Activated naive CD8-positive, alpha-beta T cell treated with anti-CD3 and anti-CD28 coated beads, Interleukin-2, amount 50 U/mL, for 24 hours (primary cell): ENCODE measurements around the gene GINS2.
A peak's percentile ranks its signal among the peaks of the same experiment; 100 is the strongest.

ENCODE experiments used
- ATAC-seq: fragments of 150-1000 bp; cut with Tn5 transposase; one replicate; pipeline ENCODE4 v1.10.0; 2021
- DNase-seq: peaks from one replicate; pipeline ENCODE4 v3.0.0; 2021
- H3K27ac Mint-ChIP-seq: one replicate; pipeline ENCODE4 v1.8.0; 2021; ENCODE audit warnings: mild to moderate bottlenecking, mixed read lengths
- H3K27me3 Mint-ChIP-seq: one replicate; pipeline ENCODE4 v1.8.0; 2021; ENCODE audit warnings: mixed read lengths
- H3K36me3 Mint-ChIP-seq: one replicate; pipeline ENCODE4 v1.8.0; 2021; ENCODE audit warnings: low read depth, mixed read lengths
- H3K4me1 Mint-ChIP-seq: one replicate; pipeline ENCODE4 v1.8.0; 2021; ENCODE audit warnings: mixed read lengths
- H3K4me3 Mint-ChIP-seq: one replicate; pipeline ENCODE4 v1.8.0; 2021; ENCODE audit warnings: mild to moderate bottlenecking, moderate library complexity, mixed read lengths
- H3K9me3 Mint-ChIP-seq: one replicate; pipeline ENCODE4 v1.8.0; 2021; ENCODE audit warnings: mixed read lengths

The GINS2 gene

GRCh38 chr16:85652431-85653221, 36.1 kb downstream of the GINS2 start:
- H3K36me3 Mint-ChIP-seq, result peaks cover 8% of the 10 kb centered on the region
- no peaks in the 10 kb centered on the region for H3K27me3 Mint-ChIP-seq
- H3K4me3 Mint-ChIP-seq, result no peak overlapping the region
- H3K27ac Mint-ChIP-seq, result no peak overlapping the region
- peak; percentile 23 for DNase-seq
- H3K9me3 Mint-ChIP-seq, result no peaks in the 10 kb centered on the region
- H3K4me1 Mint-ChIP-seq, result peaks cover 5% of the 10 kb centered on the region
- ATAC-seq, result no peak

DNA sequence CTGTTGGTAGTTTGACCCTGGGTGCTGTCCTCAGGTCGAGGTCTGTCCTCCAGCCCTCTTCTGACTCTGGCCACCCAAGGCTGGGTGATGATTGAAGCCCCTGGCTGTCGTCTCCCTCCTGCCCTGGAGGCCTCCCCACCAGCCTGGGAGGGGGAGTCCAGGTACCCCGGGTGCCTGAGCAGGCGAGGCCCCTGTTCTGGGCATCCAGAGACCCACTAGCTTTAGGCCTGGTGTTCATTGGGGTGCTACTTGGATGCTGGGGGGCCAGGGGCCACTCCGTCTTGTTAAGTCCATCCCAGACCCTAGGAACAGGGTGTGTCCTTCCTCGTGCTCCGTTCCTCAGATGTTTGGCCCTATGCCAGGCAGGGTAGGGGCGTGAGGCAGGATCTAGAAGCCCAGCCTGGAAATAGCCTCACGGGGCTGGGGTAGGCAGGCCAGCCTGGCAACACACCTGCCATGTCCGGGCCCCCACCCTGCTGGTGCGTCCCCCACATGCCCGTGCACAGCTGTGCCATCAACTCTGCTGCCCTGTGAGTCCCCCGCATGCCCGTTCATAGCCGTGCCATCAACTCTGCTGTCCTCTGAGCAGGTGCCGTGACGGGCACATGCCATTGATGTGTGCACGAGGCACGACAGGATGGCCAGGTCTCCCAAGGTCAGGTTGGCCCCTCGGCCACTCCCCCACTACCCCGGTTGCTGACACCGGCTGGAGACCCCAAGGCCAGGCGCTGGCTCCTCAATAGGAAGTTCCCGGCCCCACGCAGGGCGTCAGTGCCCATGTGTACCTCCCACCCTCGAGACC, 36.9 kb downstream of the GINS2 start:
- Mint-ChIP-seq H3K4me1 (peaks cover 5% of the 10 kb centered on the region), H3K27ac (no peak overlapping the region)
- no peak for ATAC-seq

GRCh38 chr16:85650844-85651628, 37.7 kb downstream of the GINS2 start:
- H3K9me3 Mint-ChIP-seq, result no peaks in the 10 kb centered on the region
- peaks cover 5% of the 10 kb centered on the region for H3K4me1 Mint-ChIP-seq
- ATAC-seq, result no peak
- no peak overlapping the region for H3K27ac Mint-ChIP-seq
- no peaks in the 10 kb centered on the region for H3K27me3 Mint-ChIP-seq
- DNase-seq, result no peak
- H3K36me3 Mint-ChIP-seq, result peaks cover 5% of the 10 kb centered on the region
- H3K4me3 Mint-ChIP-seq, result no peak overlapping the region

More for the DNA sequence above, 36.9 kb downstream of the GINS2 start:
- H3K4me3 Mint-ChIP-seq, result no peak overlapping the region
- no peaks in the 10 kb centered on the region for H3K9me3 Mint-ChIP-seq
- H3K36me3 Mint-ChIP-seq, result peaks cover 7% of the 10 kb centered on the region
- no peaks in the 10 kb centered on the region for H3K27me3 Mint-ChIP-seq
- no peak for DNase-seq

- H3K27me3 Mint-ChIP-seq, result no peaks in the 10 kb centered on the region
- DNase-seq (no peak), ATAC-seq (no peak)
- H3K4me1 Mint-ChIP-seq, result peaks cover 5% of the 10 kb centered on the region
- H3K4me3 Mint-ChIP-seq, result no peak overlapping the region
- peaks cover 3% of the 10 kb centered on the region for H3K36me3 Mint-ChIP-seq
- H3K27ac Mint-ChIP-seq, result no peak overlapping the region
- no peaks in the 10 kb centered on the region for H3K9me3 Mint-ChIP-seq
Measured at GRCh38 chr16:85650135-85650843, 38.5 kb downstream of the GINS2 start.

DNA sequence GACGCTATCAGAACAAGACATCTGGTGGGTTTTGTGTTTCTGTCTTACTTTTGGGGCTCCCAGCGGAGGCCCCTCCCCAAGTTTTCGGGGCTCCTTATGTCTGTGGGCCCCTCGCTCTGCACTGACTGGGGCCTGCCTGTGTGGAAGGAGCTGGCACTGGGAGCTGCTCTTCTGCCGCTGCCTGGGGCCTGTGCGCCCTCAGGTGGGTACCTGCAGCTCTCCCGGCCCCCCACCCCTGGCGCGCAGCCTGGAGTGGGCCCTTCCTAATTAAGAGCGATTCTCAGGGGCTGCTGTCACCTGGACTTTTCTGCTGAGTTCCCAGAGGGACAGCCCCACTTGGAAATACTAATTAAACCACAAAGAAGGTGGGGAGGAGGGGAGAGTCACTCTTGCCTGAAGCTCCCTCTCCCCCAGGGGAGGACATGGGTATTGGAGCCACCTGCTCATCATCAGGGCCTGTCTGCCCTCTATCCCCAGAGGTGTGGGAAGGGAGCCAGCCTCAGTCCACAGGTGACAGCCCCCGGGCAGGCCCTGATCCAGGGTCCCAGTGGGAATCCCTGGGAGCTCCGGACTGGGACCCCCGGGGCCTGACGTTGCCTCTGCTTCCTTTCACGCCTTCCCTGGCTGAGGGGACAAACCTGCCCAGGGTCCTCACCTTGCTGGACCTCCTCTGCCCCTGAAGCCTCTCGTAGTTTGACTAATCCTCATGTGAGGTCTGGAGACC, 39.2 kb downstream of the GINS2 start:
- Mint-ChIP-seq H3K36me3 (peaks cover 3% of the 10 kb centered on the region), H3K4me3 (no peak overlapping the region), H3K27ac (peak overlapping the region; percentile 65), H3K9me3 (no peaks in the 10 kb centered on the region), H3K27me3 (no peaks in the 10 kb centered on the region), H3K4me1 (peaks cover 7% of the 10 kb centered on the region)
- ATAC-seq (peak; percentile 27), DNase-seq (no peak)

DNA sequence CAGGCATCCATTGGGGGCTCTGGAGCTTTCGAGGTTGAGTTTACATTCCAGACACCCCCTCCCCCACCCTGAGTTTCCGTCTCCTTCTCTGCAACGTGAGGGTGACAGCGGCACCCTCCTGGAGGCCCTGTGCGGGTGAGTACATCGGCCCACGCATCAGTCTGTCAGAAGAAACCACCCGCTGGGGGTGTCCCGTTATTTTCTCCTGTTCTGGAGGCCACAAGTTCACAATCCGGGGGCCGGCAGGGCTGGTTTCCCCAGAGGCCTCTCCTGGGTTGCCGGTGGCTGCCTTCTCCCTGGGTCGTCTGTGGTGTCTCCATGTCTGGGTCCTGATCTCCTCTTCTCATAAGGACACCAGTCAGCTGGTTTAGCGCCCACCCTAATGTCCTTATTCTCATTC, 39.9 kb downstream of the GINS2 start:
- no peak for ATAC-seq
- no peak for DNase-seq
- H3K9me3 Mint-ChIP-seq, result no peaks in the 10 kb centered on the region
- no peaks in the 10 kb centered on the region for H3K27me3 Mint-ChIP-seq
- H3K27ac Mint-ChIP-seq, result peak overlapping the region; percentile 65
- peaks cover 12% of the 10 kb centered on the region for H3K4me1 Mint-ChIP-seq
- no peak overlapping the region for H3K4me3 Mint-ChIP-seq
- peaks cover 3% of the 10 kb centered on the region for H3K36me3 Mint-ChIP-seq

GRCh38 chr16:85648070-85648714, 40.6 kb downstream of the GINS2 start:
- Mint-ChIP-seq H3K4me3 (no peak overlapping the region), H3K4me1 (peaks cover 12% of the 10 kb centered on the region), H3K27ac (no peak overlapping the region), H3K9me3 (no peaks in the 10 kb centered on the region), H3K36me3 (peaks cover 3% of the 10 kb centered on the region), H3K27me3 (no peaks in the 10 kb centered on the region)
- ATAC-seq (no peak), DNase-seq (no peak)

DNA sequence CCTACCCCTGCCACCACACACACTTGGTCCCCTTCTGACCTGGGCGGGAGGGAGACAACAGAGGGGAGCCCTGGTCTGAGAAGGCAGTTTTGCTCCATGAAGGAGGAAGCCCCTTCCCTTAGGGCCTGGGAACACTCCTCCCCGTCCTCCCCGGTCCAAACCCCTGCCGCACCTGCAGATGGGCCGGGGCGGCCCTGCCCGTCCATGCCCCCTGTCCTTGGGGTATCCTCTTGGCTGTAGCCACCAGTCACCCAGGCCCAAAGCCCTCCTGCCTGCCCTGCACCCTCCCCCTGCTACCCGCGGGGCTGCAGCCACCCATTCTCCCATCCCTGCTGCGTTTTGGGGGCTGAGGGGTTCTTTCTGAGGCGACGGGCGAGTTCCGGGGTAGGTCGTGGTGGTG, 41.8 kb downstream of the GINS2 start:
- no peaks in the 10 kb centered on the region for H3K27me3 Mint-ChIP-seq
- no peak overlapping the region for H3K27ac Mint-ChIP-seq
- DNase-seq (no peak), ATAC-seq (no peak)
- no peaks in the 10 kb centered on the region for H3K9me3 Mint-ChIP-seq
- no peak overlapping the region for H3K4me3 Mint-ChIP-seq
- peaks cover 12% of the 10 kb centered on the region for H3K4me1 Mint-ChIP-seq
- peaks cover 3% of the 10 kb centered on the region for H3K36me3 Mint-ChIP-seq

- DNase-seq, result no peak
- peaks cover 12% of the 10 kb centered on the region for H3K4me1 Mint-ChIP-seq
- no peak overlapping the region for H3K4me3 Mint-ChIP-seq
- H3K36me3 Mint-ChIP-seq, result peaks cover 3% of the 10 kb centered on the region
- H3K9me3 Mint-ChIP-seq, result no peaks in the 10 kb centered on the region
- ATAC-seq, result no peak
- no peak overlapping the region for H3K27ac Mint-ChIP-seq
- H3K27me3 Mint-ChIP-seq, result no peaks in the 10 kb centered on the region
Measured at GRCh38 chr16:85646358-85646907, 42.3 kb downstream of the GINS2 start.

GRCh38 chr16:85645021-85645589, 43.6 kb downstream of the GINS2 start:
- no peaks in the 10 kb centered on the region for H3K9me3 Mint-ChIP-seq
- peaks cover 3% of the 10 kb centered on the region for H3K36me3 Mint-ChIP-seq
- no peak overlapping the region for H3K27ac Mint-ChIP-seq
- peaks cover 12% of the 10 kb centered on the region for H3K4me1 Mint-ChIP-seq
- no peak overlapping the region for H3K4me3 Mint-ChIP-seq
- ATAC-seq (no peak), DNase-seq (no peak)
- H3K27me3 Mint-ChIP-seq, result no peaks in the 10 kb centered on the region

DNA sequence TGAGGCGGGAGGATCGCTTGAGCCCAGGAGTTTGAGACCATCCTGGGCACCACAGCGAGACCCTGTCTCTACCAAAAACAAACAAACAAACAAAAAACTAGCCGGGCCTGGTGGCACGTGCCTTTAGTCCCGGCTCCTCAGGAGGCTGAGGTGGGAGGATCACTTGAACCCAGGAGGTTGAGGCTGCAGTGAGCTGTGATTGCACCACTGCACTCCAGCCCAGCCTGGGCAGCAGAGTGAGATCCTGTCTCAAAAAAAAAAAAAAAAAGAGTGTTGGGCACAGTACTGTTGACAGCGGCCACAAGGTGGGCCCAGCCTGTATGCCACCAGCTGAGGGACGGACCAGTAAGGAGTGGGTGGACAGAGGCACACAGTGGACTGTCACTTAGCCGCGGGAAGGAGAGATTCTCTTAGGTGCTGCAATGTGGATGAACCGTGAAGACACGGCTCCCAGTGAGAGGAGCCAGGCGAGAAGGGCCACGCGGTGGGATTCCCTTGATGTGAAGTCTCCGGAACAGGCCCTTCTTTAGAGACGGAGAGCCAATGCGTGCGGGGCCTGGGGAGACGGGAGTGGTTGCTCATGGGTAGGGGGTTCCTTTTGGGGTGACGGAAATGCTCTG, 44.6 kb downstream of the GINS2 start:
- no peaks in the 10 kb centered on the region for H3K27me3 Mint-ChIP-seq
- H3K27ac Mint-ChIP-seq, result peak overlapping the region; percentile 54
- H3K9me3 Mint-ChIP-seq, result no peaks in the 10 kb centered on the region
- peaks cover 12% of the 10 kb centered on the region for H3K4me1 Mint-ChIP-seq
- H3K4me3 Mint-ChIP-seq, result no peak overlapping the region
- ATAC-seq (no peak), DNase-seq (no peak)
- peaks cover 3% of the 10 kb centered on the region for H3K36me3 Mint-ChIP-seq

DNA sequence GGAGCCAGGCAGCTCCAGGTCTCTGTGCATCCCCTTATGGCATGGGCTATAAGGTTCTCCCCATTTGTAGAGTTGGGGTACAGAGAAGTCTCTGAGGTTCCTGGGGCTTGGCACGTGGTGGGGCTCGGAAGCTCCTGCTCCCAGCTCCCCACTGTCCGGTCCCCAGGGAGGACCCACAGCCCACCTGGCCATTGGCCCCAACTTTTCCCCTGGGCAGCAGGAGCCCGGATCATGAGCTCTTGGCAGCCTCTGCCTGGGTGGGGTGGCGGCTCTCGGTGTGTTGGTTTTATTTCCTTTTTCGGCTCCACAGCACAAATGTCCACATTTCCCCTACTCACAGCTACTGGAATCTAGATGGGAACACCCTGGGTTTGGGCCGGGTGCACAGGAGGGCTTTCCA, 45.1 kb downstream of the GINS2 start:
- Mint-ChIP-seq H3K36me3 (no peaks in the 10 kb centered on the region), H3K9me3 (no peaks in the 10 kb centered on the region), H3K4me1 (peaks cover 7% of the 10 kb centered on the region), H3K27me3 (no peaks in the 10 kb centered on the region), H3K27ac (no peak overlapping the region), H3K4me3 (no peak overlapping the region)
- no peak for DNase-seq
- ATAC-seq, result no peak
